Measurements from ENCODE around the gene ATP8B4. TPM values are rescaled to one million over a fixed set of nuclear protein-coding genes. Genes with fewer than 3 reads are reported as not detected.

Gene ATP8B4
- total RNA-seq, 6 donors from 2014 or later = 2.2 to 9.4 (median 5.4) TPM

DNA sequence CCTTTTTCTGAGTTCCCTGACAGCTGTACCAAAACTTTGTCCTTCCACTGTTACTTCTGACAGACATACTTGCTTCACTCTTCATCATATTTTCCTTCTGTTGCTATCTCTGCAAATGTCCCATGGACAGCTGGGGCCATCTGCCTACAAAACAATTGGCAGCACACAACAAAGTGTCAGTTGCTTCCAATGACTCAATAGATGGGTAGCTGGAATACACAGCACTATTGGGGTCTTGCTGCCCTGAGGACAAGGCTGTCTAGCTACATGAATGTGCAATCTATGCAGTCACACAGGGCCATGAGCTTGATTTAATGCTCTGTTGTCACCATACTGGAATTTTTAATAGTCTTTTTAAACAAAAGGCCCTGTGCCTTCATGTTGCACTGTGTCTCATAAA lies 305.4 kb downstream of the ATP8B4 start:
- Histone ChIP-seq H3K36me3 (no peaks in the 10 kb centered on the region), H3K4me1 (peaks cover 0 to 3% (median 0%) of the 10 kb centered on the region in 4 donors), H3K4me3 (no peak overlapping the region), H3K9me3 (no peaks in the 10 kb centered on the region), H3K27ac (no peak overlapping the region), H3K27me3 (no peaks in the 10 kb centered on the region)
- ATAC-seq (ENCODE audit: low FRiP score in 2 of 2) (no peak), DNase-seq (no peak)
- peak; percentile 19 to 32 for TF ChIP-seq POLR2AphosphoS5 (IDR thresholded peaks at IDR 0.05)
- no peak for TF ChIP-seq EP300 (IDR thresholded peaks at IDR 0.05)

DNA sequence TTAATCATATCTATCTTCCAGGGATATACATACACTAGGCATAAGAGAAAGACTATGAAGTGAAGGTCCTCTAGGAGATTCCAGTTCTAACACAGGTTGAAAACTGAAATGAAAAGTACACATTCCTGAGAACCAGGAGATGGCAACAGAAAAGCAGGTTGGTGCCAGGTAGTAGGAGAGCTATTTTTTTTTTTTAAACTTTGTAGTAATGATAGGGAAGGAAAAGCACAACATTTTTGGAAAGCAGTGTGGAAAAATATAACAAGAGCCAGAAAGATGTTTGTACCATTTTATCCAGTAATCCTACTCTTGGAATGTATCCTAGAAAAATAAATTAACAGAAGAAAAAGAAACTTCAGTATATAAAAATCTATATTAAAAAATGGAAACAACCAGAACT lies 308.3 kb downstream of the ATP8B4 start:
- ATAC-seq (ENCODE audit: low FRiP score in 2 of 2) = no peak
- H3K9me3 ChIP-seq = no peaks in the 10 kb centered on the region
- no peaks in the 10 kb centered on the region for H3K27me3 ChIP-seq
- TF ChIP-seq POLR2AphosphoS5 (IDR thresholded peaks at IDR 0.05) (no peak), POLR2A (IDR thresholded peaks at IDR 0.05) (no peak), EP300 (IDR thresholded peaks at IDR 0.05) (no peak)
- TF ChIP-seq, protein P1, sequence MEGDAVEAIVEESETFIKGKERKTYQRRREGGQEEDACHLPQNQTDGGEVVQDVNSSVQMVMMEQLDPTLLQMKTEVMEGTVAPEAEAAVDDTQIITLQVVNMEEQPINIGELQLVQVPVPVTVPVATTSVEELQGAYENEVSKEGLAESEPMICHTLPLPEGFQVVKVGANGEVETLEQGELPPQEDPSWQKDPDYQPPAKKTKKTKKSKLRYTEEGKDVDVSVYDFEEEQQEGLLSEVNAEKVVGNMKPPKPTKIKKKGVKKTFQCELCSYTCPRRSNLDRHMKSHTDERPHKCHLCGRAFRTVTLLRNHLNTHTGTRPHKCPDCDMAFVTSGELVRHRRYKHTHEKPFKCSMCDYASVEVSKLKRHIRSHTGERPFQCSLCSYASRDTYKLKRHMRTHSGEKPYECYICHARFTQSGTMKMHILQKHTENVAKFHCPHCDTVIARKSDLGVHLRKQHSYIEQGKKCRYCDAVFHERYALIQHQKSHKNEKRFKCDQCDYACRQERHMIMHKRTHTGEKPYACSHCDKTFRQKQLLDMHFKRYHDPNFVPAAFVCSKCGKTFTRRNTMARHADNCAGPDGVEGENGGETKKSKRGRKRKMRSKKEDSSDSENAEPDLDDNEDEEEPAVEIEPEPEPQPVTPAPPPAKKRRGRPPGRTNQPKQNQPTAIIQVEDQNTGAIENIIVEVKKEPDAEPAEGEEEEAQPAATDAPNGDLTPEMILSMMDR (IDR thresholded peaks at IDR 0.05) = no peak
- H3K4me1 ChIP-seq = no peaks in the 10 kb centered on the region
- no peak overlapping the region for H3K4me3 ChIP-seq
- H3K27ac ChIP-seq = no peak overlapping the region
- H3K36me3 ChIP-seq = no peaks in the 10 kb centered on the region
- no peak for DNase-seq

- Histone ChIP-seq H3K36me3 (no peaks in the 10 kb centered on the region), H3K4me1 (no peaks in the 10 kb centered on the region), H3K27me3 (no peaks in the 10 kb centered on the region), H3K4me3 (no peak overlapping the region), H3K9me3 (no peaks in the 10 kb centered on the region), H3K27ac (no peak overlapping the region)
- ATAC-seq (ENCODE audit: low FRiP score in 2 of 2) (no peak), DNase-seq (no peak)
- TF ChIP-seq POLR2AphosphoS5 (IDR thresholded peaks at IDR 0.05) (no peak), EP300 (IDR thresholded peaks at IDR 0.05) (no peak), POLR2A (IDR thresholded peaks at IDR 0.05) (no peak)
- TF ChIP-seq, protein P1 (IDR thresholded peaks at IDR 0.05) = no peak
- 74 to 85% methylated on average over 2 of the region's 2 CpGs for WGBS, 2 donors
Measured at GRCh38 chr15:49809894-49810609, 309.0 kb downstream of the ATP8B4 start.

GRCh38 chr15:49808341-49808740 lies 310.7 kb downstream of the ATP8B4 start:
- no peaks in the 10 kb centered on the region for H3K9me3 ChIP-seq
- no peak overlapping the region for H3K4me3 ChIP-seq
- no peaks in the 10 kb centered on the region for H3K36me3 ChIP-seq
- ATAC-seq (ENCODE audit: low FRiP score in 2 of 2) = no peak
- H3K4me1 ChIP-seq = no peaks in the 10 kb centered on the region
- no peaks in the 10 kb centered on the region for H3K27me3 ChIP-seq
- H3K27ac ChIP-seq = no peak overlapping the region
- no peak for TF ChIP-seq POLR2A (IDR thresholded peaks at IDR 0.05)
- TF ChIP-seq EP300 (IDR thresholded peaks at IDR 0.05) = no peak
- TF ChIP-seq POLR2AphosphoS5 (IDR thresholded peaks at IDR 0.05) = no peak
- TF ChIP-seq, protein P1 (IDR thresholded peaks at IDR 0.05) = no peak
- 67 to 91% methylated on average over 1 of the region's 1 CpG for WGBS, 2 donors
- no peak for DNase-seq

Small RNAs within 50 kb of the gene (small RNA-seq; reads per million reads assigned to genes)
- gene RNA5SP394 = 0 to 0.66 (median 0.13) reads per million in 4 donors

Other genes with a start within 250 kb of the ATP8B4 start
- gene SLC27A2, start 63.0 kb upstream of the ATP8B4 start, total RNA-seq = 10 to 100 TPM in 1 of 6 donors, 1 to 10 TPM in 4, under 1 TPM in 1; 0.66 to 18.2 (median 2.5) TPM
- gene HDC, start 146.5 kb upstream of the ATP8B4 start, total RNA-seq = 1 to 10 TPM in 5 of 6 donors, under 1 TPM in 1; 0.30 to 6.3 (median 3.4) TPM
- 10 to 100 TPM in 4 of 6 donors, 1 to 10 TPM in 2; 7.3 to 22.5 (median 14.4) TPM for gene GABPB1, start 236.0 kb upstream of the ATP8B4 start, total RNA-seq

All from upper lobe of left lung (tissue), 6 donors.